SH-SY5Y (cell line): ENCODE data around the gene KRT38.

Source experiments
- GATA2 ChIP-seq: IDR thresholded peaks from 2 replicates; pipeline ENCODE4 v1.6.1; 2011; ENCODE audit warnings: mild to moderate bottlenecking, low read depth, low read length
- GATA3 ChIP-seq: IDR thresholded peaks from 2 replicates; pipeline ENCODE4 v1.6.1; 2011; ENCODE audit warnings: low read depth, mild to moderate bottlenecking, low read length, moderate library complexity

DNA sequence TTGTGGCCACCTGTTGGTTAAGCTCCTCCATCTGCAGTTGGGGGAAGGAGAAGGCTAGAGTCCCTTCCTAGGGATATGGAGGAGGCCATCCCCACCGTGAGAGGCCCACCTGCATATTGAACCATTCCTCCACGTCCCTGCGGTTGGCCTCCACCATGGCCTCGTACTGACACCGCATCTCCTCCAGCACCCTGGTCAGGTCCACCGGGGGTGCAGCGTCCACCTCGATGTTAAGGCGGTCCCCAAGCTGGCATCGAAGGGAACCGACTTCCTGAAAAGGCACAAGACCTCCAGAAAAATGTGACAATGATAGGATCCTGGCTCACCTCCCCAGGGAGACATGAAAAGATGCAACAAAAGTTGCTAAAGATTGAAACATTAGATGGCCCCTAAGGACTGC, 23.4 kb upstream of the KRT38 start:
- TF ChIP-seq GATA3 (no peak), GATA2 (no peak)
